Measurements from ENCODE around the gene AGPAT4.

Gene AGPAT4

DNA sequence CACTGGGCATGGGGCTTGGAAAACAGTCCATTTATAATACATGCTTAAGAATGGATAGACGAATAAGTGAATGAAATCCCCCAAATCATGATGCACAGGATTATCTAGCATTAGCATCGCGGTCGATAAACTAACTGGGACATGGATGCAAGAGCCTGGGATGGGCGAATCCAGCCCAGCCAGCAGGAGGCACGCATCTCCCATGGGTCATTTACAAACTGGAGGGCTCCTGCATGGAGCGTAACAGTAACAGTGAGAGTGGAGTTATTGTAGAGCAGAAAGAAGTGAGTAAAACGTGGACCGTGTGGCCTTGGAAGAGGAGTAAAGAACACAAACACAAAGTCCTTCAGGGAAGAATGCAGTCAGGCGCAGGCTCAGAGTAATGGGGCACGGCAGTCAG, 136.5 kb downstream of the AGPAT4 start:
- H3K4me1 ChIP-seq (ENCODE audit: low read length): no peaks in the 10 kb centered on the region
- H3K36me3 ChIP-seq (replicated peaks; ENCODE audit: insufficient read depth, low read length): no peaks in the 10 kb centered on the region
- H3K27ac ChIP-seq (ENCODE audit: low read length): no peak overlapping the region
- no peak for DNase-seq
- H3K9me3 ChIP-seq (replicated peaks; ENCODE audit: insufficient read depth, low read length): no peaks in the 10 kb centered on the region
- H3K9me2 ChIP-seq (replicated peaks; ENCODE audit: insufficient read depth, low read length): no peaks in the 10 kb centered on the region
- H3K27me3 ChIP-seq (replicated peaks; ENCODE audit: insufficient read depth, low read length): no peaks in the 10 kb centered on the region
- H3K9ac ChIP-seq (ENCODE audit: low read length): no peak overlapping the region
- H3K4me2 ChIP-seq (ENCODE audit: low read depth, low read length): no peak overlapping the region
- no peaks in the 10 kb centered on the region for H3F3A ChIP-seq (ENCODE audit: insufficient read depth, low read length)
- no peak overlapping the region for H3K4me3 ChIP-seq (ENCODE audit: low read length)
- TF ChIP-seq, protein P1, sequence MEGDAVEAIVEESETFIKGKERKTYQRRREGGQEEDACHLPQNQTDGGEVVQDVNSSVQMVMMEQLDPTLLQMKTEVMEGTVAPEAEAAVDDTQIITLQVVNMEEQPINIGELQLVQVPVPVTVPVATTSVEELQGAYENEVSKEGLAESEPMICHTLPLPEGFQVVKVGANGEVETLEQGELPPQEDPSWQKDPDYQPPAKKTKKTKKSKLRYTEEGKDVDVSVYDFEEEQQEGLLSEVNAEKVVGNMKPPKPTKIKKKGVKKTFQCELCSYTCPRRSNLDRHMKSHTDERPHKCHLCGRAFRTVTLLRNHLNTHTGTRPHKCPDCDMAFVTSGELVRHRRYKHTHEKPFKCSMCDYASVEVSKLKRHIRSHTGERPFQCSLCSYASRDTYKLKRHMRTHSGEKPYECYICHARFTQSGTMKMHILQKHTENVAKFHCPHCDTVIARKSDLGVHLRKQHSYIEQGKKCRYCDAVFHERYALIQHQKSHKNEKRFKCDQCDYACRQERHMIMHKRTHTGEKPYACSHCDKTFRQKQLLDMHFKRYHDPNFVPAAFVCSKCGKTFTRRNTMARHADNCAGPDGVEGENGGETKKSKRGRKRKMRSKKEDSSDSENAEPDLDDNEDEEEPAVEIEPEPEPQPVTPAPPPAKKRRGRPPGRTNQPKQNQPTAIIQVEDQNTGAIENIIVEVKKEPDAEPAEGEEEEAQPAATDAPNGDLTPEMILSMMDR (IDR thresholded peaks at IDR 0.05; ENCODE audit: low read length): no peak
- TF ChIP-seq EZH2phosphoT487 (IDR thresholded peaks at IDR 0.05; ENCODE audit: low read length) (no peak), EZH2 (optimal IDR thresholded peaks at IDR 0.05; ENCODE audit: low read depth, low read length) (no peak)
- H3K79me2 ChIP-seq (ENCODE audit: low read length): no peaks in the 10 kb centered on the region
- H2AFZ ChIP-seq (ENCODE audit: low read length): no peak overlapping the region
- H4K20me1 ChIP-seq (ENCODE audit: insufficient read depth, low read length): no peaks in the 10 kb centered on the region

DNA sequence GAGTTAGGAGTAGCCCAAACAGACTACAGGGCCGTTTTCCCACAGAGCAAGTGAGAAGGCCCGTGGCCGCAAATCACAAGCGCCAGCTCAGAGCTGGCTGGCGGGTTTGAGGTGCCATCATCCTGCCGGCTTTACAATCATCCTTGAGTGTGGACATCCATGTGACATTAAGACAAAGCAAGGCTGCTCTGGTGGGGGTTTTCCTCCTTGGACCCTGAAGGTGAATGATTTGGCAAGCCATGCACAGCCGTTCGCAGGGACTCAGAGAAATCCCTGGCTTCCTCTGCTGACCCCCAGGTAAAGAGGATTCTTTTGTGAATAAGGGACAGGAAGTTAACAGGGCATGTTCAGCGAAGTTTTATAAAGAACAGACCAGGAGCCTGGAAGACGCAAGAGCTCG, 137.2 kb downstream of the AGPAT4 start:
- Histone ChIP-seq H3K36me3 (replicated peaks; ENCODE audit: insufficient read depth, low read length) (no peaks in the 10 kb centered on the region), H3F3A (ENCODE audit: insufficient read depth, low read length) (no peaks in the 10 kb centered on the region), H3K4me1 (ENCODE audit: low read length) (no peaks in the 10 kb centered on the region), H2AFZ (ENCODE audit: low read length) (no peak overlapping the region), H4K20me1 (ENCODE audit: insufficient read depth, low read length) (no peaks in the 10 kb centered on the region), H3K9ac (ENCODE audit: low read length) (no peak overlapping the region), H3K79me2 (ENCODE audit: low read length) (no peaks in the 10 kb centered on the region), H3K9me3 (replicated peaks; ENCODE audit: insufficient read depth, low read length) (no peaks in the 10 kb centered on the region), H3K4me3 (ENCODE audit: low read length) (no peak overlapping the region), H3K9me2 (replicated peaks; ENCODE audit: insufficient read depth, low read length) (no peaks in the 10 kb centered on the region), H3K27me3 (replicated peaks; ENCODE audit: insufficient read depth, low read length) (no peaks in the 10 kb centered on the region), H3K27ac (ENCODE audit: low read length) (no peak overlapping the region), H3K4me2 (ENCODE audit: low read depth, low read length) (no peak overlapping the region)
- no peak for DNase-seq
- no peak for TF ChIP-seq EZH2 (optimal IDR thresholded peaks at IDR 0.05; ENCODE audit: low read depth, low read length)
- TF ChIP-seq, protein P1 (IDR thresholded peaks at IDR 0.05; ENCODE audit: low read length): no peak
- no peak for TF ChIP-seq EZH2phosphoT487 (IDR thresholded peaks at IDR 0.05; ENCODE audit: low read length)

DNA sequence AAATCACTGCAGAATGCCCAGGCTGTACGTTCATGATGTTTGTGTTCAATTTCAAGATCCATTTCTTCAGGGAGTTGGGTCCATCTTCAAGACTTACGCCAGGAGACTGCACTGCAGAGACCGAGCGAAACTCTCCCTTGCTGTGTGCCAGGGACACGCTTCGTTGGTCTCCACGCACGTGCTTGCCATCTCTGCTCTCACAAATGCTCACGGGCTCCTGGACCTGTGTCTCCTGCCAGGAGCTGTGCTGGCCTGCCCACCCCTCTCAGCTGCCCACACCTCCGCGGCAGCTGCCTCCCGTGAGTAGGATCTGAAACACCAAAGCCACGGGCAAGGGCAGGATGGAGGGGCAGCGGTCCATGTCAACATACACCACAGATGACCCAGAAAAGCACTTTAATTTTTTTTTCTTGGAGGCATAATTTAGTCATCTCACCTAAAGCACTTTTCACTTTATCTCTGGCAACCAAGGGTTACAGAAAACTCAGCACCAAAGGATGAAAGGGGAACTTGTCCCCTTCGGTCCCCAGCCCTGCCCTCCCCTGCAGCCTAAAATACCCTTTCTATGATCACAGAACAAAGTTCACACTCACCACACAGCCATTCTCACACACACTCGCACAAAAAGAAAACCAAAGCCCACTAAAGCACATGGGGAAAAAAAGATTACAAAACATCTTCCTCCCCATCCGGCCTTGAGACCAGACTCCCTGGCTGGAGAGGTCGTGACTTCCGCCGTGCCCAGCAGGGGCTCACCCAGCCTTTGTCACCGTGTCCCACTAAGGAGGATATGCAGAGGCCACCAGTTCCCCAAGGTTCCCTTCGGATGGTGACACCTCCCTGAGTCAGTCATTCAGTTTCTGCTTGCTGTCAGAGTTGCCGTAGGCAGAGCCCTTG, 137.9 kb downstream of the AGPAT4 start:
- Histone ChIP-seq H3F3A (ENCODE audit: insufficient read depth, low read length) (no peaks in the 10 kb centered on the region), H3K9me2 (replicated peaks; ENCODE audit: insufficient read depth, low read length) (no peaks in the 10 kb centered on the region), H4K20me1 (ENCODE audit: insufficient read depth, low read length) (no peaks in the 10 kb centered on the region), H3K4me2 (ENCODE audit: low read depth, low read length) (no peak overlapping the region), H3K9me3 (replicated peaks; ENCODE audit: insufficient read depth, low read length) (no peaks in the 10 kb centered on the region), H3K27ac (ENCODE audit: low read length) (no peak overlapping the region), H2AFZ (ENCODE audit: low read length) (no peak overlapping the region), H3K9ac (ENCODE audit: low read length) (no peak overlapping the region), H3K4me1 (ENCODE audit: low read length) (no peaks in the 10 kb centered on the region), H3K27me3 (replicated peaks; ENCODE audit: insufficient read depth, low read length) (no peaks in the 10 kb centered on the region), H3K36me3 (replicated peaks; ENCODE audit: insufficient read depth, low read length) (no peaks in the 10 kb centered on the region), H3K4me3 (ENCODE audit: low read length) (no peak overlapping the region), H3K79me2 (ENCODE audit: low read length) (no peaks in the 10 kb centered on the region)
- no peak for DNase-seq
- no peak for TF ChIP-seq EZH2 (optimal IDR thresholded peaks at IDR 0.05; ENCODE audit: low read depth, low read length)
- no peak for TF ChIP-seq EZH2phosphoT487 (IDR thresholded peaks at IDR 0.05; ENCODE audit: low read length)
- TF ChIP-seq, protein P1 (IDR thresholded peaks at IDR 0.05; ENCODE audit: low read length): no peak
